ENCODE results near the gene UBE2G1. TPM values are rescaled to one million over a fixed set of nuclear protein-coding genes. Genes with fewer than 3 reads are reported as not detected.

Gene UBE2G1
- polyA plus RNA-seq, 2 of the 4 experiments (the other 2 are of a cell fraction), result 86.2 to 117 TPM

- no peak overlapping the region for H3K27ac ChIP-seq
Observed at GRCh38 chr17:4304417-4305027, 62.0 kb downstream of the UBE2G1 start.

GRCh38 chr17:4301066-4301465, 65.4 kb downstream of the UBE2G1 start:
- FAIRE-seq, result peak; percentile 13
- ChIA-PET POLR2A (no interaction called here), CTCF (interaction anchor here (0.7 to 1.6 kb wide), 5 partner anchors 10 to 112 kb away, joined by 3 to 6 read pairs (median 3); no protein-coding TSS in a partner anchor)
- TF ChIP-seq HOXA7 (CRISPR knock-in tag; IDR thresholded peaks at IDR 0.05) (no peak), MAFK (IDR thresholded peaks at IDR 0.05; ENCODE audit: partially characterized antibody) (no peak), FOSL2 (IDR thresholded peaks at IDR 0.05) (no peak), FOSL2 (CRISPR knock-in tag; IDR thresholded peaks at IDR 0.05) (no peak), ESRRA (IDR thresholded peaks at IDR 0.05; ENCODE audit: borderline replicate concordance, low read length) (no peak), SMC3 (IDR thresholded peaks at IDR 0.05) (no peak)
- no peaks in the 10 kb centered on the region for H3K9me3 ChIP-seq
- WGBS (ENCODE audit: missing lambda C conversion rate), result 95% methylated on average over 5 of the region's 5 CpGs
- no peak for DNase-seq (ENCODE audit: low read depth in 1 of 2, low spot score in 1 of 2)
- peaks cover 8% of the 10 kb centered on the region; the same call in 1 of the 3 replicates for H3K4me1 ChIP-seq
- H3K27ac ChIP-seq, result no peak overlapping the region
- ATAC-seq, result no peak
- no peak overlapping the region for H3K4me2 ChIP-seq
- no peak overlapping the region for H3K4me3 ChIP-seq

More at GRCh38 chr17:4304417-4305027, 62.0 kb downstream of the UBE2G1 start:
- POLR2A ChIA-PET, result no interaction called here
- TF ChIP-seq MAZ (IDR thresholded peaks at IDR 0.05; ENCODE audit: borderline replicate concordance, low read depth, low read length) (no peak), POLR2A (IDR thresholded peaks at IDR 0.05; ENCODE audit: low read length) (no peak), GATA3 (IDR thresholded peaks at IDR 0.05; ENCODE audit: borderline replicate concordance) (peak; percentile 43; the same call in 1 of the 2 replicates), CTCF (IDR thresholded peaks at IDR 0.05) (peak; percentile 92), RFX5 (IDR thresholded peaks at IDR 0.05) (no peak), RAD21 (conservative IDR thresholded peaks at IDR 0.05 in 1 of 2, IDR thresholded peaks at IDR 0.05 in 1 of 2) (peak; percentile 35 to 41; a peak in 3 of 5 replicates), SMC3 (IDR thresholded peaks at IDR 0.05) (peak; percentile 49; the same call in 2 of the 3 replicates)
- ATAC-seq, result peak; percentile 90 to 92; a peak in 5 of 6 replicates
- H3K9me3 ChIP-seq, result no peaks in the 10 kb centered on the region
- CTCF ChIA-PET, result interaction anchor here (0.5 to 3.5 kb wide), 35 partner anchors 9 to 498 kb away, joined by 3 to 21 read pairs (median 4); no protein-coding TSS in a partner anchor
- no peak overlapping the region for H3K4me2 ChIP-seq
- DNase-seq (ENCODE audit: low read depth in 1 of 2, low spot score in 1 of 2), result peak; percentile 52 to 74
- 49% methylated on average over 6 of the region's 6 CpGs for WGBS (ENCODE audit: missing lambda C conversion rate)
- peak; percentile 28 for FAIRE-seq
- peaks cover 8% of the 10 kb centered on the region; the same call in 2 of the 3 replicates for H3K4me1 ChIP-seq
- no peak overlapping the region for H3K4me3 ChIP-seq

GRCh38 chr17:4297351-4297750, 69.1 kb downstream of the UBE2G1 start:
- TF ChIP-seq KDM1A (IDR thresholded peaks at IDR 0.05; ENCODE audit: low read depth), result no peak
- no peak overlapping the region for H3K27ac ChIP-seq
- H3K4me2 ChIP-seq, result no peak overlapping the region
- no peak for ATAC-seq
- ChIA-PET POLR2A (no interaction called here), CTCF (interaction anchor here (1.0 to 2.0 kb wide), 6 partner anchors 10 to 384 kb away, joined by 3 to 7 read pairs (median 4); no protein-coding TSS in a partner anchor)
- WGBS (ENCODE audit: missing lambda C conversion rate), result 90% methylated on average over 3 of the region's 3 CpGs
- no peaks in the 10 kb centered on the region for H3K9me3 ChIP-seq
- H3K4me1 ChIP-seq, result no peaks in the 10 kb centered on the region
- no peak overlapping the region for H3K4me3 ChIP-seq
- FAIRE-seq, result no peak
- no peak for DNase-seq (ENCODE audit: low read depth in 1 of 2, low spot score in 1 of 2)

GRCh38 chr17:4295686-4296085, 70.8 kb downstream of the UBE2G1 start:
- DNase-seq (ENCODE audit: low read depth in 1 of 2, low spot score in 1 of 2) (no peak), ATAC-seq (no peak), FAIRE-seq (no peak)
- Histone ChIP-seq H3K4me1 (no peaks in the 10 kb centered on the region), H3K4me3 (no peak overlapping the region), H3K9me3 (no peaks in the 10 kb centered on the region), H3K27ac (no peak overlapping the region), H3K4me2 (no peak overlapping the region)
- WGBS (ENCODE audit: missing lambda C conversion rate), result 62% methylated on average over 4 of the region's 4 CpGs
- ChIA-PET POLR2A (interaction anchor here (1.2 kb wide), 1 partner anchor 32 kb away, joined by 3 read pairs; the partner anchor contains the start of gene ANKFY1), CTCF (interaction anchor here (0.6 to 2.0 kb wide), 7 partner anchors 8 to 382 kb away, joined by 3 to 8 read pairs (median 4); no protein-coding TSS in a partner anchor)
- TF ChIP-seq PHF8 (IDR thresholded peaks at IDR 0.05; ENCODE audit: borderline replicate concordance, low read depth) (no peak), HDAC2 (IDR thresholded peaks at IDR 0.05) (no peak), ELK1 (IDR thresholded peaks at IDR 0.05; ENCODE audit: low read depth, low read length) (no peak), HOXB5 (CRISPR knock-in tag; IDR thresholded peaks at IDR 0.05) (no peak), ATOH8 (CRISPR knock-in tag; IDR thresholded peaks at IDR 0.05; ENCODE audit: low read depth) (no peak), SREBF2 (IDR thresholded peaks at IDR 0.05) (no peak), BHLHE40 (IDR thresholded peaks at IDR 0.05; ENCODE audit: low read depth, low read length) (no peak), CBX2 (IDR thresholded peaks at IDR 0.05; ENCODE audit: borderline replicate concordance, low read depth) (no peak), ZNF302 (CRISPR knock-in tag; IDR thresholded peaks at IDR 0.05) (no peak), ESRRA (IDR thresholded peaks at IDR 0.05; ENCODE audit: borderline replicate concordance, low read length) (no peak), HOXA7 (CRISPR knock-in tag; IDR thresholded peaks at IDR 0.05) (no peak), NFE2L2 (conservative IDR thresholded peaks at IDR 0.05; ENCODE audit: low read length) (no peak), ZSCAN20 (CRISPR knock-in tag; IDR thresholded peaks at IDR 0.05) (no peak), MAZ (IDR thresholded peaks at IDR 0.05; ENCODE audit: borderline replicate concordance, low read depth, low read length) (no peak), BCL3 (IDR thresholded peaks at IDR 0.05) (no peak), POLR2AphosphoS2 (conservative IDR thresholded peaks at IDR 0.05; ENCODE audit: low read length) (no peak)
